HG02571 (cell line): ENCODE measurements around the gene ANGPTL4.

Experiments used
- ATAC-seq: cut with Tn5 transposase; IDR thresholded peaks from one replicate; pipeline ENCODE4 v1.9.1; 2021; ENCODE audit warnings: mild to moderate bottlenecking, moderate library complexity; ENCODE audit not compliant: unreplicated experiment

The ANGPTL4 gene

GRCh38 chr19:8412783-8413628 is 49.1 kb downstream of the ANGPTL4 start, which contains the start of gene MARCHF2:
Gene MARCHF2, plus strand, starts transcription at chr19:8413305. Its CDS starts 8,536 bp downstream, at chr19:8421841.
- ATAC-seq: peak; percentile 98

DNA sequence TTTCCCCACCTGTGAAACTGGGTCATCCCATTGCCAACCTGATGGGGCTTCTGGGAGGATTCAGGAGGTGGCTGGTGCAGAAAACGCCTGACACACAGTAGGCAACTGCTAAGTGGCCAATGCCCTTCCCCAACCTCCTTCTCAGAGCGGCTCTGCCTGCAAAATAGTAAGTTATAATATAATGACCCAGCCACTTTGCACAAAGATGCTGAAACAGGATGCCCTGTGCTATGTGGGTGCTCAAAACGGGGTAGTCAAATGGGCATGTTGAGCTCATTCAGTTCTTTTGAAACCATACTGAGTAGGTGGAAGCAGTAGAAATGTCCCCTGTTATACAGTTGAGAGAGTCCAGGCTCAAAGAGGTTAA is 49.7 kb downstream of the ANGPTL4 start:
- no peak for ATAC-seq

- no peak for ATAC-seq
These were observed 52.8 kb downstream of the ANGPTL4 start for GRCh38 chr19:8416796-8417195.

DNA sequence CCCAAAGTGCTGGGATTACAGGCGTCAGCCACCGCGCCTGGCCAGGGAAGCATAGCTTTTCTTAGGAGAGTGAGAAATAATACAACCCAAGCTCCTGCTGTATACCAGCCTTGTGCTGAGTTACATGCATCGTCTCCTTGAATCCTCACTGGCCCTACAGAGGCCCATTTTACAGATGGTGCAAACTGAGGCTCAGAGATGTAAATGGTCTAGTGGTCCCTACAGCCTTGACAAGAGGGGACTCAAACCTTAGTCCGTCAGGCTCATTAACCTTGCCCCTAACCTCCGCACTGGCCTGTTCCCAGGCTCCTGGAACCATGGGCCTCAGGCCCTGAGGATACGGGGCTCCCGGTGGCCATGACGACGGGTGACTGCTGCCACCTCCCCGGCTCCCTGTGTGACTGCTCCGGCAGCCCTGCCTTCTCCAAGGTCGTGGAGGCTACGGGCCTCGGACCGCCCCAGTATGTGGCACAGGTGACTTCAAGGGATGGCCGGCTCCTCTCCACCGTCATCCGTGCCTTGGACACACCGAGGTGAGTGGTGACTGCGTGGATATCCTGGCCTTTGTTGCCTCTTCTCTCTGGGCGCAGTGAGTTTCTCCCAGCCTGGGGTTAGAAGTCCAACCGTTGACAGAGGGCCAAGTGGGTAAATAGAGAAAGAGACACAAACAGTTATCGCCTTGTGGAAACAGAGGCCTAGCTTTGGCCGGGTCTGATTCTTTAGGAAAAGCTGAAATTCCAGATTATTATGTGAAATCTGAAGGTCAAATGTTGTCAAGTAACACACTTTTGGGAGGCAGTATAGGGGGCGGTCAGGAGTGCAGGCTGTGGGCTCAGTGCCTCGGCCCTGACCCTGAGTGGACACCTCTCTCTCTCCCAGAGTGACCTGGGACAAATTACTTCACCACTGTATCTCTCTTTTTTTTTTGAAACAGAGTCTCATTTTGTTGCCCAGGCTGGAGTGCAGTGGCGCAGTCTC is 57.8 kb downstream of the ANGPTL4 start:
- no peak for ATAC-seq

DNA sequence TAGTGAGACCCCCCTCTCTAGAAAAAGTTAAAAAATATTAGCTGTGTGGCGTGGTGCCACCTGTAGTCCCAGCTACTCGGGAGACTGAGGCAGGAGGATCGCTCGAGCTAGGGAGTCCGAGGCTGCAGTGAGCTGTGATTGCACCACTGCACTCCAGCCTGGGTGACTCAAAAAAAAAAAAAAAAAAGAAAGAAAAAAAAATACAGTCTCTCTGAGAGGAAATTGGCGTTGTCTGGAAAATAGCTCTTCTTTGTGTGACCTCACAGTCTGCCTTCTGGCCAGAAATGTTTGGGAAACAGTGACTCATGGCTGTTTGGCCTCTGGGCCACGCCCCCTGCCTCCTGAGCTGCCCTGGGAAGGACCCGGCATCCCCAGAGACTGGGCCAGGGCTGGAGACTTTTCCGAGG is 59.9 kb downstream of the ANGPTL4 start:
- ATAC-seq: no peak
